Neutrophil (primary cell): ENCODE results near the gene CAMK2B.

Experiments
- H3K27ac ChIP-seq: fragments of 200-600 bp; sonication (generic); 2 replicates; pipeline ENCODE4 v1.5.1; 2016; ENCODE audit warnings: mild to moderate bottlenecking, moderate library complexity
- H3K27me3 ChIP-seq: fragments of 200-600 bp; sonication (generic); 2 replicates; pipeline ENCODE4 v1.6.0; 2016; ENCODE audit warnings: mild to moderate bottlenecking
- H3K36me3 ChIP-seq: fragments of 200-600 bp; sonication (generic); 2 replicates; pipeline ENCODE4 v1.5.1; 2017
- H3K4me1 ChIP-seq, 2 experiments: fragments of 200-600 bp in 1 of 2; sonication (generic) in 1 of 2; 1 replicate in 1 of 2; 2 replicates in 1 of 2; pipeline versions ENCODE4 v1.5.1 to v1.6.1; 2013 to 2016; ENCODE audit warnings: low read depth in 1 of 2, low read length in 1 of 2, mild to moderate bottlenecking in 1 of 2, moderate library complexity in 1 of 2; ENCODE audit not compliant: control insufficient read depth in 1 of 2, insufficient read depth in 1 of 2
- H3K4me3 ChIP-seq, 2 experiments: fragments of 200-600 bp in 1 of 2; sonication (generic) in 1 of 2; 1 replicate in 1 of 2; 2 replicates in 1 of 2; pipeline ENCODE4 v1.5.1; 2013 to 2016; ENCODE audit warnings: low read depth in 1 of 2, low read length in 1 of 2, mild to moderate bottlenecking in 1 of 2, moderate library complexity in 1 of 2
- H3K9me3 ChIP-seq: fragments of 200-600 bp; sonication (generic); 2 replicates; pipeline ENCODE4 v1.5.1; 2016
- CTCF ChIP-seq: fragments of 200-600 bp; sonication (generic); IDR thresholded peaks from 2 replicates; pipeline ENCODE4 v1.5.1; 2016; ENCODE audit warnings: antibody characterized with exemption

Gene CAMK2B

GRCh38 chr7:44195889-44196288, 129.5 kb downstream of the CAMK2B start:
- peaks cover 36% of the 10 kb centered on the region for H3K27me3 ChIP-seq
- H3K36me3 ChIP-seq: no peaks in the 10 kb centered on the region
- H3K4me1 ChIP-seq: no peaks in the 10 kb centered on the region
- TF ChIP-seq CTCF: no peak
- H3K4me3 ChIP-seq: no peak overlapping the region
- no peak overlapping the region for H3K27ac ChIP-seq
- no peaks in the 10 kb centered on the region for H3K9me3 ChIP-seq

- Histone ChIP-seq H3K36me3 (no peaks in the 10 kb centered on the region), H3K9me3 (no peaks in the 10 kb centered on the region), H3K4me3 (no peak overlapping the region), H3K4me1 (no peaks in the 10 kb centered on the region), H3K27ac (no peak overlapping the region), H3K27me3 (peaks cover 42% of the 10 kb centered on the region)
- TF ChIP-seq CTCF: no peak
Measured at GRCh38 chr7:44194562-44195145, 130.7 kb downstream of the CAMK2B start.

- Histone ChIP-seq H3K36me3 (no peaks in the 10 kb centered on the region), H3K27me3 (peaks cover 41% of the 10 kb centered on the region), H3K4me3 (no peak overlapping the region), H3K9me3 (no peaks in the 10 kb centered on the region), H3K27ac (no peak overlapping the region), H3K4me1 (no peaks in the 10 kb centered on the region)
- no peak for TF ChIP-seq CTCF
Measured at GRCh38 chr7:44194069-44194468, 131.3 kb downstream of the CAMK2B start.

- no peaks in the 10 kb centered on the region for H3K4me1 ChIP-seq
- H3K4me3 ChIP-seq: no peak overlapping the region
- H3K36me3 ChIP-seq: no peaks in the 10 kb centered on the region
- H3K27me3 ChIP-seq: peaks cover 41% of the 10 kb centered on the region
- no peak for TF ChIP-seq CTCF
- no peaks in the 10 kb centered on the region for H3K9me3 ChIP-seq
- no peak overlapping the region for H3K27ac ChIP-seq
Measured at GRCh38 chr7:44193011-44193802, 132.2 kb downstream of the CAMK2B start.

GRCh38 chr7:44191171-44191570, 134.2 kb downstream of the CAMK2B start:
- Histone ChIP-seq H3K9me3 (no peaks in the 10 kb centered on the region), H3K27me3 (peaks cover 24% of the 10 kb centered on the region), H3K4me1 (no peaks in the 10 kb centered on the region), H3K27ac (no peak overlapping the region), H3K4me3 (no peak overlapping the region), H3K36me3 (no peaks in the 10 kb centered on the region)
- TF ChIP-seq CTCF: no peak
